SH-SY5Y (cell line): ENCODE measurements around the gene HOXD12.

Source experiments
- GATA2 ChIP-seq: IDR thresholded peaks from 2 replicates; pipeline ENCODE4 v1.6.1; 2011; ENCODE audit warnings: mild to moderate bottlenecking, low read depth, low read length
- GATA3 ChIP-seq: IDR thresholded peaks from 2 replicates; pipeline ENCODE4 v1.6.1; 2011; ENCODE audit warnings: low read depth, mild to moderate bottlenecking, low read length, moderate library complexity

DNA sequence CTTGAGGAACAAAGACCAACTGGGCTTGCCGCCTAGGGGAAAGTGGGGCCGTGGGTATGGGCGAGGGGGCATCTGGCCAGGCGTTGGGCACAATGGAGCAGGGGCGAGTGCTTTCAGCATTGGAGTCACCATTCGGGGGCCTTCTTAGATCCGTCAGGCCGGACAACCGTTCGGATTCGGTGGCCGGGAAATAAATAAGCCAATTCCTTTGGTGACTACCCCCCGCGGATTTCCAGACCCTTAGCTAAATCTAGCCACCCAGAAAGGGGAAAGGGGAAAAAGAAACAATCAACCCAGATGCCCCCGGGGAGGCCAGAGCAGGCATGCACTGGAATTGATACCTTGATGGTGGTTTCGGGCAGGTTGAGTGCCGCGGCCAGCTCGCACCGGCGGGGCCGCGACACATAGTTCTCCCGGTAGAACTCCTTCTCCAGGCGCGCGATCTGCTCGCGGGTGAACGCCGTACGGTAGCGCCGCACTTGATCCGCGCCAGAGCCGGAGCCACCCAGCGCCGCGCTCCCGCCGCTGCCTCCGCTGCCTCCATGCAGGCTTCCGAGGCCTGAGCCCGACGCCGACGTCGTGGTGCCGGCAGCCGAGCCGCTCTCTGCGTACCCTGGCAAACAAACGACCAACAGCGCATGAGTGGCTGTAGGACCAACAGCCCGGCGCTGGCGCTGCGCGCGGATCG, 17.6 kb upstream of the HOXD12 start:
- TF ChIP-seq GATA2 = no peak
- no peak for TF ChIP-seq GATA3
